Measurements from ENCODE around the gene ESR2.

GRCh38 chr14:64069634-64070359 is 224.4 kb downstream of the ESR2 start:
- TF ChIP-seq CTCF (IDR thresholded peaks at IDR 0.05) (no peak), POLR2A (IDR thresholded peaks at IDR 0.05) (peak in 1 of 3 donors; percentile 26)

Measured in body of pancreas (tissue), 4 donors.